ENCODE results near the gene ARX.

Gene ARX

GRCh38 chrX:25016938-25017598 lies 1.3 kb upstream of the ARX start:
- DNase-seq (ENCODE audit: low read depth) = no peak

DNA sequence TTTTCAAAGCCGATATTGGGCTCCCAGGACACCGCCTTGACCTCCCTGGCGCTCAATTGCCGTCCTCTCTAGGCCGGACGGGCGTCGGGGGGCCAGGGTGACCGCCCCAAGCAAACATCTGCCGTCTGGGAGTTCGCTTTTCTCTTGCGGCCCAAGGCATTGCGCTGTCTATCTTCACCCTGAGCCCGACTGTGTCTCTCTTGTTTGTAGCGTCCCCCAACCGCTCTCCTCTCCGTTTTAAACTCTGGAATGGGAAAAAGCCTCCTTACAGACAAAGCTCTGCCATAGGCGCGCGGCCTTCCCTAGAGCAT lies 551 bp upstream of the ARX start:
- DNase-seq (ENCODE audit: low read depth) = no peak

DNA sequence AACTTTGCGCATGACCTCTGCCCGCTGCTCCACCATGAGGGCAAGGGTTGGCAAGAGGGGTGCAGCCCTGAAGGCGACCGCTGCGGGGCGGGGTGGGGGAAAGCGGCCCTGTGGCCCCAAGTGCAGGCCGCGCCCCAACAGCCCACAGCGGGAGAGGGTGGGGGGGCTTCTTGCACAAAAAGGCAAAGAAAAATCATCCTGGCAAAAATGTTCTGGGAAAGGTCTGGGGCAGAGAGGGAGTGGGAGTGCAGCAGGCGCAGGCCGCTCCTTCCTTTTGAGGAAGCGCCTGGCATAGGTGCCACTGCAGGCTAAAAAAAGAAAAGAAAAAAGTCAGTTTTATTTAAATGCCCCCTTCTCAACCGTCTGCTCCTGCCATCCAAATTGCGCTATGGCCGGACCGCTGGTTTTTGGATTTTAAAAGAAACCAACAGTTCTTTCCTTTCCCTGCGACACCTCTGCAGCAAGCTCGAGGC lies 1.4 kb downstream of the ARX start:
- DNase-seq (ENCODE audit: low read depth) = no peak

GRCh38 chrX:25013632-25014365 lies 2.0 kb downstream of the ARX start:
- no peak for DNase-seq (ENCODE audit: low read depth)

DNA sequence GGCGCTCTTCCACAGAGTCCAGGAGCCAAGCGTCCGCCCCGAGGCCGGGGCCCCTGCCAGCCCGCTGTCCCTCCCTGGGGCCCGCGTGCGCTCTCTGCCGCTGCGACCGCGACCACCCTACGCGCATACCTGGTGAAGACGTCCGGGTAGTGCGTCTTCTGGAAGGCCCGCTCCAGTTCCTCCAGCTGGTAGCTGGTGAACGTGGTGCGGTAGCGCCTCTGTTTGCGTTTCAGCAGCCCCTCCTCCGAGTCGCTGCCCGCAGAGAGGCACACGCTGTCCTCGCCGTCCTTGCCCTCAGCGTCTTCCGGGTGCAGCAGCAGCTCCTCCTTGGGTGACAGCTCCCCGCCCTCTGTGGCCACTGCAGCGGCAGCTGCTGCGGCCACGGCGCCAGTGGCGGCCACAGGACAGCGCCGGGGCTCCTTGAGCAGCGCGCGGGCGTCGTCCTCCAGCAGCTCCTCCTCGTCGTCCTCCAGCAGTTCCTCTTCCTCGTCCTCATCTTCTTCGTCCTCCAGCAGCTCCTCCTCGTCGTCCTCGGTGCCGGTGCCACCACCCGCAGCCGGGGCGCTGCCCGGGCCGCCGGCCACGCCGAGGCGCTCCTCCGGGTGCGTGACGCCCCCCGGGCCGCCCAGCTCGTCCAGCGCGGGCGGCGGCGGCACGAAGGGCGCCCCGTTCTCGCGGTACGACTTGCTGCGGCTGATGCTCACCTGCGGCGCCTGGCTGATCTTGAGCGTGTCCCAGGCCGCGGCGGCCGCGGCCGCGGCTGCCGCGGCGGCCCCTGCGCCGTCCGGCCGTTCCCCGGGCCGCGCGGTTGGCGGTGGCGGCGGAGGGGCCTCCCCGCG lies 2.8 kb downstream of the ARX start:
- no peak for DNase-seq (ENCODE audit: low read depth)

DNA sequence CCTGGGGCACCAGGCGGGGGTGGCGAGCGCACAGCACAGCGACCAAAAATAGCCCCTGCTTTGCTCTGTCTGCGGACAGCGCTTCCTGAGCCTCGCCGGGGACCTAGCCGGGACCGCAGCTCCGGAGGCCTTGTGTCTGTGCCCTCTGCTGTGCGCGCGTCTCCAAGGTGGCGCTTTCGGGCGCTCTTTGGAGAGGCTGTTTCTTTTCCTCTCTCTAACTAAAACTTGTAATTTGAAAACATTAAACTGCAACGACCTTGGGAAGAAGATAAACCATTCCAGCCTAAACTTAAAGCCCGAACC lies 3.4 kb downstream of the ARX start:
- no peak for DNase-seq (ENCODE audit: low read depth)

GRCh38 chrX:25011589-25012432 lies 4.0 kb downstream of the ARX start:
- DNase-seq (ENCODE audit: low read depth) = no peak

- no peak for DNase-seq (ENCODE audit: low read depth)
Measured at GRCh38 chrX:25010784-25011588, 4.8 kb downstream of the ARX start.

- DNase-seq (ENCODE audit: low read depth) = no peak
Measured at GRCh38 chrX:25009407-25009806, 6.4 kb downstream of the ARX start.

DNA sequence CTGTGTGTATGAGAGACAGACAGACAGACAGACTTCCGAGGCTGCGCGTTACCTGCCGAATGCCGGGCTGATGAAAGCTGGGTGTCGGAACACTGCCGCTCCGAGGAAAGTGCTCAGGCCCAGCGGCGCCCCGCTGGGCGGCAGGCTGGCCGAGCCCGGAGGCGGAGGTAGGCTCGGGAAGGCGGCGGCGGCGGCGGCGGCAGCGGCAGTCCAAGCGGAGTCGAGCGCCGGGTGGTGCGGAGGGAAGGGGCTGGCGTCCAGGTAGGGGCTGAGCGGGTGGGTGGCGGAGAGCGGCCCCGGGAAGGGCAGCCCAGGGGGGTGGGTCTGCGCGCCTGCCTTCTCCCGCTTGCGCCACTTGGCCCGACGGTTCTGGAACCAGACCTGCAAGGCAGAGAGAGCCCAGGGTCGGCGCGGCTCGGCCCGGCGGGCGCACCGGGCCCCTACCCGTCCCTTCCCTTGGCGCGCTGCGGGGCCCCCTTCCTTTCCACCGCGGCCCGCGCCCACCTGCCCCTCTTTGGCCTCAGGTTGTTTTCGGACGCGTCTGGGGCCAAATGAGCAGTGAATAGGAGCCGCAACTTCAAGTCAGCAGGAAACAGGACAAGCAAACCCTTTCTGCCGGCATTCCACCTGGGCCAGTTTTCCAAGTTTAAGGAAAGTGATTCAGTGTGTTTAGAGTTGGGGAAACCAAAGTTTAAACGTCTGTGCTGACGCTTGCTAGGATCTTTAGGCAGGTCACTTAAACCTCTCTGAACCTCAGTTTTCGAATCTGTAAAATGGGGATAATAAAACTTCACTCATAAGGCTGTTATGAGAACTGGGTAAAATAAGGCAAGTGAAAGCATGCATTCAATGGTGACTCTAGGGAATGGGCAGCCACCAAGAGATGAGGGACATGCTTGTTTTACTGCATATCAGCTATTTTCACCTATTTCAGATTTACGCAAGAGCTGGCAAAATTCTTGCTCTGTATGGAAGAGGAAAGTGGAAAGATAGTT lies 8.4 kb downstream of the ARX start:
- DNase-seq (ENCODE audit: low read depth) = no peak

DNA sequence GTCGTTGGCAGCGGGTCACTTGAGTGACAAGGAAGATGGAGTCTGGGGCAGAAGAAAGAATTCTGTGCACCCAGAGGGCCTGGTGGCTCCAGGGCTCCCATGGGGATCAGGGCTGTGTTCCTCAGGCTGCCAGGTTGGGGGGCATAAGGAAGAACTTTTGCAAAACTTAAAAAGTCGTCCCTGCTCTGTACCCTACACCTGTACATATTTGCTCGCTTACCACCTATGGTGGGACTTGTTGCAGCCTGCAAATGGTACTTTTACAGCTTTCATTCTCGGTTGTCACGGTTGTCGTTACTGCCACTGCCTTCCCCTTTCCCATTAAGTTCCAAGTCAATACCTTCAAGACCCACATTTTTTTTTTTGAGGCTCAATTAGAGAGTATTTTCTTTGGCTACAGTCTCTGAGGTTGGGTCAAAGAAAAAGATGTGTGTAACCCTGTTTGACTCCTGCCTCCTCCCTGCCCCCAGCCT lies 9.1 kb downstream of the ARX start:
- DNase-seq (ENCODE audit: low read depth) = no peak

DNA sequence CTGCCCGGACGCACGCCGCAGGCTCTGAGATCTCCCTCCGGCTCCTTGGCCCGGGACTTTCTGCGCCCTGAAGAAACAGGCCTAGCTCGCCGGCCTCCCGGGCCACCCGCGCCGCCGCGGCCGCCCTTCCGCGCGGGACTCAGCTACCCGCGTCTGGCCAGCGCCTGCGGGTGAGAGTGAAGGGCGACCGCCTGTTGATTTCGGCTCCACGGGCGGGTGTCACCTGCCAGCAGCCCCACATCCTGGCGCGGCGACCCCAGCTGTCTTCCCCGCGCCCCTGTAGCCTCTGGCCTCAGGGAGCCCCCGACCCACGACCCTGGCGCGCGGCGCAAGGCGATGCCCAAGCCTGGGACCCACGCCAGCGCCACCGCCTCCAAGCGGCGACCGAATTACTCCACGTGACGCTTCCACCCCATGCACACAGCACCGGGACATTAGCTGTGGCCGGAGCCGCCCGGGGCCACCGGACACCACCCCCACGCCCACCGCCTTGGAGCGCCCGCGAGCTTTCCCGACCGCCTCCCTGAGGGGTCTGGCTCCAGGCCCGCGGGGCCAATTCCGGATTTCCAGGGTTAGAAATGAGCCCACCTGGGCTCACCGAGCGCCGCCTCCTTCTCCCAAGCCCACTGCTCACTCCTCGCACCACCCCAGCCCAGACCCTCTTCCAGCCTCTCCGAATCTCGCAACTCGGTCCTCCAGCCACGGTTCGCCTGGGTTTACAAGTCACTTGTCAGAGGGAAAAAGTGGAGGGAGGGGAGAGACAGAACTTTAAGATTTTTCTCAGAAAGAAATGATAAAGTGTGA lies 10.2 kb downstream of the ARX start:
- no peak for DNase-seq (ENCODE audit: low read depth)

- no peak for DNase-seq (ENCODE audit: low read depth)
Measured at GRCh38 chrX:25005034-25005381, 10.8 kb downstream of the ARX start.

GRCh38 chrX:25004485-25005032 lies 11.2 kb downstream of the ARX start:
- DNase-seq (ENCODE audit: low read depth) = no peak

- DNase-seq (ENCODE audit: low read depth) = no peak
Measured at GRCh38 chrX:25004040-25004439, 11.7 kb downstream of the ARX start.

DNA sequence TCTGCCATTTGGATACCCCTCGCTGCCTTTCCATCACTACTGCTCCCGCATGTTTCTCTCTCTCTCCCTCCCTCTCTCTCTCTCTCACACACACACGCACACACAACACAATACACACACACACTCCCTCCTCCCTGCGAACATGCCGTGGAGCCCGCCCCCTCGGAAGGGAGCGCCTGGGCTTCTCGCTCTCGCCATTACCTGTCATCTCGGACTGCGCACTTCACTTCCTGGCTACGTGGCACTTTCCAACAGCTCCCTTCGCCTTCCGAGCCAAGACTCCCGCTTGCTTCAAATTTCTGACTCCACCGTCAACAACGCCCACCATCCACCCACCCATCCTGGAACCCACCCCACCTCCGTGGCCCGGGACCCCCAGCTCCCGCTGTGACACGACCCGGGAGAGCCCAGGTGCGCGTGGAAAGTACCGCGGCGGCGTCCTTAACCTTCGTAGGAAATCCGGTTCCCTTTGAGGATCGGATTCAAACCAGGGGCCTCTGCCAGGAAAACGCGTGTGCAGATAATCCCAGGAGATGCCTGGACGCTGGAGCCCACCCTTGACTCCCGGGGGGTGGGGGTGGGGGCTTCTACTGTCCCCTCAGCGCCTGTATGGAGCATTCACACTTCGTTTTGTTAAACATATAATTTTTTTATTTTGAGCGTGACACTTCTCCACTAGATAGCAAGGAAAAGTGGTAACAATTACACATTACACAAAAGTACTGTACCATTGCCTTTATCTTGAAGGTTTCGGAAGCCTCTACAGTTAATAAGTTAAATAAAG lies 12.5 kb downstream of the ARX start:
- DNase-seq (ENCODE audit: low read depth) = no peak

DNA sequence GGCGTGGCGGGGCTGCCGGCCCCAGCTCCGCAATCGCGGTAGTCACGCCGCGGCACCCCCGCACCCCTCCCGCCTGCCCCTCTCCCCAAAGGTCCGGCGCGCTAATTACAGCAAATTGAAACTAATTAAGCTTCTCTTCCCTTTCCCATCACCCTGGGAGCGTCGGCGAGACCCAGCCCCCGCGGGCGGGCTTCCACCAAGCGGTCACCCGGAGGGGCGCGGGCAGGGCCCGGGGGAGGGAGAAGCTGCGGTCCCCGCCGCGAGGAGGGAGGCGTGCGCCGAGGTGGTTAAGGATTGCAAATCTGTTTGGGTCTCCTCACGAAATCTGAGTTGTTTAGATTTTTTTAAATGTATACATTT lies 13.1 kb downstream of the ARX start:
- no peak for DNase-seq (ENCODE audit: low read depth)
